HepG2 (cell line): ENCODE results near the gene ZDHHC9.

Experiments used
- CTCF ChIP-seq: sonication (generic); formaldehyde crosslinking; IDR thresholded peaks from 2 replicates; pipeline ENCODE4 v1.5.0; 2020; ENCODE audit warnings: mild to moderate bottlenecking, missing genetic modification reagents, moderate library complexity
- FOXO4 ChIP-seq: sonication (generic); formaldehyde crosslinking; conservative IDR thresholded peaks from 2 replicates; pipeline ENCODE4 v1.8.1; 2023; ENCODE audit warnings: missing genetic modification reagents
- TAF1 ChIP-seq: sonication (generic); formaldehyde crosslinking; IDR thresholded peaks from 2 replicates; pipeline ENCODE4 v1.4.0; 2020; ENCODE audit warnings: missing genetic modification reagents
- ZC3H13 ChIP-seq: sonication (generic); formaldehyde crosslinking; IDR thresholded peaks from 2 replicates; pipeline ENCODE4 v1.8.1; 2023; ENCODE audit warnings: mild to moderate bottlenecking, missing genetic modification reagents, moderate library complexity

GRCh38 chrX:129777218-129778030, 66.3 kb downstream of the ZDHHC9 start:
- TF ChIP-seq ZC3H13 (CRISPR knock-in tag) = no peak
- no peak for TF ChIP-seq TAF1 (CRISPR knock-in tag)
- no peak for TF ChIP-seq FOXO4 (CRISPR knock-in tag)
- no peak for TF ChIP-seq CTCF
